ENCODE data around the gene ANAPC2. TPM values are rescaled to one million over a fixed set of nuclear protein-coding genes. Genes with fewer than 3 reads are reported as not detected.
A peak's percentile ranks its signal among the peaks of the same experiment; 100 is the strongest.

The ANAPC2 gene, protein sequence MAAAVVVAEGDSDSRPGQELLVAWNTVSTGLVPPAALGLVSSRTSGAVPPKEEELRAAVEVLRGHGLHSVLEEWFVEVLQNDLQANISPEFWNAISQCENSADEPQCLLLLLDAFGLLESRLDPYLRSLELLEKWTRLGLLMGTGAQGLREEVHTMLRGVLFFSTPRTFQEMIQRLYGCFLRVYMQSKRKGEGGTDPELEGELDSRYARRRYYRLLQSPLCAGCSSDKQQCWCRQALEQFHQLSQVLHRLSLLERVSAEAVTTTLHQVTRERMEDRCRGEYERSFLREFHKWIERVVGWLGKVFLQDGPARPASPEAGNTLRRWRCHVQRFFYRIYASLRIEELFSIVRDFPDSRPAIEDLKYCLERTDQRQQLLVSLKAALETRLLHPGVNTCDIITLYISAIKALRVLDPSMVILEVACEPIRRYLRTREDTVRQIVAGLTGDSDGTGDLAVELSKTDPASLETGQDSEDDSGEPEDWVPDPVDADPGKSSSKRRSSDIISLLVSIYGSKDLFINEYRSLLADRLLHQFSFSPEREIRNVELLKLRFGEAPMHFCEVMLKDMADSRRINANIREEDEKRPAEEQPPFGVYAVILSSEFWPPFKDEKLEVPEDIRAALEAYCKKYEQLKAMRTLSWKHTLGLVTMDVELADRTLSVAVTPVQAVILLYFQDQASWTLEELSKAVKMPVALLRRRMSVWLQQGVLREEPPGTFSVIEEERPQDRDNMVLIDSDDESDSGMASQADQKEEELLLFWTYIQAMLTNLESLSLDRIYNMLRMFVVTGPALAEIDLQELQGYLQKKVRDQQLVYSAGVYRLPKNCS
- total RNA-seq, result 10 to 100 TPM; 24.8 to 99.8 (median 54.9) TPM

DNA sequence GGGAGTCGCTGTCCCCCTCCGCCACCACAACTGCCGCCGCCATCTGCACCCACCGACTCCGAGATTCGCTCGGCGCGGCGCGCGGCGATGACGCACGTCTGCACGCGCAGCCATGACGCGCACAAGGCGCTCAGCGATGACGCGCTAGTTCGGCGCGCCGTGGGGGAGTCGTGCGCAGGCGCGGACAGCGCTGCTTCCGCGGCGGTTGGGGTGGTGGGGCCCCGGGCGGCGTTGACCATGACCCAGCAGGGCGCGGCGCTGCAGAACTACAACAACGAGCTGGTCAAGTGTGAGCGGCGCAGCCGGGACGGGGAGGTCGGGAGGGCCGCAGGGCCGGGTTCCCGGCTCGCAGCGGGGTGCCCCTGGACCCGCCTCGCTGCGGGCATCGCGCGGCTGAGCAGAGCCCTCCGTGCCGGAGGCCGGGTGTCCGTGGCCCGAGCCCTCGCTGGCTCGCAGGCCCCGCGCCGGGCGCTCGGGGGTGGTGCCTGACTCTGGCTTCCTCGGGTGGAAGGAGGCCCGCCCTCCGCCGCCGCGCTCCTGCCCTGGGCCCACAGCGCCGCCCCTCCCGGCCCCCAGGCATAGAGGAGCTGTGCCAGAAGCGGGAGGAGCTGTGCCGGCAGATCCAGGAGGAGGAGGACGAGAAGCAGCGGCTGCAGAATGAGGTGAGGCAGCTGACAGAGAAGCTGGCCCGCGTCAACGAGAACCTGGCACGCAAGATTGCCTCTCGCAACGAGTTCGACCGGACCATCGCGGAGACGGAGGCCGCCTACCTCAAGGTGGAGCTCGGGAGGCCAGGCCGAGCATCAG is at the start of gene ANAPC2, which contains the start of gene SSNA1:
TSS of gene ANAPC2 (minus strand) at position 71 of the 807 bp plus-strand sequence. CDS start at position 43, 28 bp downstream.
TSS of gene SSNA1 (plus strand) at position 187 of the 807 bp plus-strand sequence. CDS start at position 238, 51 bp downstream.
- Histone ChIP-seq H3K4me1 (peaks cover 45% of the 10 kb centered on the region), H3K27ac (peak within 1 kb of the TSS; percentile 97), H3K9me3 (no peaks in the 10 kb centered on the region), H3K36me3 (peaks cover 52% of the 10 kb centered on the region), H3K27me3 (no peaks in the 10 kb centered on the region), H3K4me3 (peak within 1 kb of the TSS; percentile 94)
- TF ChIP-seq EP300 (IDR thresholded peaks at IDR 0.05) (no peak), POLR2AphosphoS5 (IDR thresholded peaks at IDR 0.05) (peak; percentile 92 to 99 (median 99)), POLR2A (IDR thresholded peaks at IDR 0.05) (peak in 1 of 2 donors; percentile 83)
- TF ChIP-seq, protein P1, sequence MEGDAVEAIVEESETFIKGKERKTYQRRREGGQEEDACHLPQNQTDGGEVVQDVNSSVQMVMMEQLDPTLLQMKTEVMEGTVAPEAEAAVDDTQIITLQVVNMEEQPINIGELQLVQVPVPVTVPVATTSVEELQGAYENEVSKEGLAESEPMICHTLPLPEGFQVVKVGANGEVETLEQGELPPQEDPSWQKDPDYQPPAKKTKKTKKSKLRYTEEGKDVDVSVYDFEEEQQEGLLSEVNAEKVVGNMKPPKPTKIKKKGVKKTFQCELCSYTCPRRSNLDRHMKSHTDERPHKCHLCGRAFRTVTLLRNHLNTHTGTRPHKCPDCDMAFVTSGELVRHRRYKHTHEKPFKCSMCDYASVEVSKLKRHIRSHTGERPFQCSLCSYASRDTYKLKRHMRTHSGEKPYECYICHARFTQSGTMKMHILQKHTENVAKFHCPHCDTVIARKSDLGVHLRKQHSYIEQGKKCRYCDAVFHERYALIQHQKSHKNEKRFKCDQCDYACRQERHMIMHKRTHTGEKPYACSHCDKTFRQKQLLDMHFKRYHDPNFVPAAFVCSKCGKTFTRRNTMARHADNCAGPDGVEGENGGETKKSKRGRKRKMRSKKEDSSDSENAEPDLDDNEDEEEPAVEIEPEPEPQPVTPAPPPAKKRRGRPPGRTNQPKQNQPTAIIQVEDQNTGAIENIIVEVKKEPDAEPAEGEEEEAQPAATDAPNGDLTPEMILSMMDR (IDR thresholded peaks at IDR 0.05), result peak in 1 of 2 donors; percentile 42
- peak; percentile 94 to 95 for DNase-seq (ENCODE audit: low spot score in 2 of 2)
- under 1% methylated on average over 31 of the region's 98 CpGs for WGBS

DNA sequence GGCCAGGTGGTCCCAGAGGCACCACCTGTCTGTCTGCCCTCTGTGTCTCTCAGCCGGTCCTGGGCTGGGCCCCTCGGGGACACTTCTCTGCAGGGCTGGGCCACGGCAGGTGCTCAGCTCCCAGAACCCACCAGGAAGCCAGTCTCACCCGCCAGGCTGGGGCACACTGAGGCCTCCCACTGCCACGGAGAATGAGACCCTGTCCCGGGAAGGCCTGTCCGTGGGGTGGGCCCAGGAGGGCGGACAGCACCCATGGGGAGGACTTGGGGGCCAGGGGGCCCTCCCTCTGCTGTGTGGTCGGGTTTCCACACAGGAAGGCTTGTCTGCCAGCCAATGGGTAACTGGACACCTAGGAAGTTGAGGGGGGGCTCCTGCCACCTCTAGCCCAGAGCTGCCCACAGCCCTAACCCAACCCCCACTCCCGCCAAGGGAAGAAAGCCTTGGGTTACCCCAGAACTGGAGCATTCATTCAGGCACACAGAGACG is 48.6 kb upstream of the ANAPC2 start:
- peaks cover 48% of the 10 kb centered on the region for H3K4me1 ChIP-seq
- WGBS, result 32% methylated on average over 9 of the region's 11 CpGs
- peak overlapping the region; percentile 24 for H3K4me3 ChIP-seq
- H3K27me3 ChIP-seq, result peaks cover 41% of the 10 kb centered on the region
- peaks cover under 1% of the 10 kb centered on the region for H3K36me3 ChIP-seq
- H3K27ac ChIP-seq, result peak overlapping the region; percentile 78
- H3K9me3 ChIP-seq, result no peaks in the 10 kb centered on the region
- no peak for DNase-seq (ENCODE audit: low spot score in 2 of 2)
- TF ChIP-seq EP300 (IDR thresholded peaks at IDR 0.05) (no peak), POLR2AphosphoS5 (IDR thresholded peaks at IDR 0.05) (no peak), POLR2A (IDR thresholded peaks at IDR 0.05) (no peak)
- TF ChIP-seq, protein P1 (IDR thresholded peaks at IDR 0.05), result no peak

DNA sequence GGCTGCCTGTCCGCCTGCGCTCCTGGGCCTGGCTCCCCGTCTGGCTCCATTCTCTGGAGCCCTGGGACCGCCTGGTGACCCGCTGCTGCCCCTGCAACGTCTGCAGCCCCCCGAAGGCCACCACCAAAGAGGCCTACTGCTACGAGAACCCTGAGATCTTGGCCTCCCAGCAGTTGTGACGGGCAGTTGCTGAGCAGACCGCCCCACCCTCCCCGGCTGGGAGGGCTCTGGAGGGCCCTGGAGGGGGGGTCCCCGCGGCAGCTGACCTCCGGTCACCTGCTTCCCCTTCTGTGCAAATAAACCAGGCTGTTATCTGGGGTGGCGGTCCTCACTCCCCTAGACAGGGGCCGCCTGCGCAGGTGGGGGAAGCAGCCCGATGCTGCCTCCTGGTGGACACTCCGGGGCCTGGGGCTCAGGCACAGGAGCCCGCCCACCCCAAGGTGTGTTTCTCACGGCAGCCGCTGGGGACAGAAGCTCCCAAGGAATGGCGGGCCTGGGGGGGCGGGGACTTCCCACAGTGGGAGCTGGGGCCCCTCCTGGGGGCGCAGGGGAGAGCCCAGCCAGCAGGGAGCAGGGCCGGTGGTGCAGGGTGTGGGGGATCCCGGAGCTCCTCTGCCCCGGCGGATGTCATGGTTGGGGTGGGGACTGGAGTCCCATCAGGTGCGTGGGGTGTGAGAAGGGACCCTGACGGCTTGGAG is 48.0 kb upstream of the ANAPC2 start:
- Histone ChIP-seq H3K27ac (peak overlapping the region; percentile 78), H3K27me3 (peaks cover 47% of the 10 kb centered on the region), H3K4me1 (peaks cover 45% of the 10 kb centered on the region), H3K4me3 (peak overlapping the region; percentile 24), H3K9me3 (no peaks in the 10 kb centered on the region), H3K36me3 (no peaks in the 10 kb centered on the region)
- WGBS, result 21% methylated on average over 14 of the region's 31 CpGs
- DNase-seq (ENCODE audit: low spot score in 2 of 2), result peak; percentile 93 to 94
- no peak for TF ChIP-seq POLR2A (IDR thresholded peaks at IDR 0.05)
- no peak for TF ChIP-seq POLR2AphosphoS5 (IDR thresholded peaks at IDR 0.05)
- no peak for TF ChIP-seq EP300 (IDR thresholded peaks at IDR 0.05)
- TF ChIP-seq, protein P1 (IDR thresholded peaks at IDR 0.05), result peak; percentile 96 to 100

DNA sequence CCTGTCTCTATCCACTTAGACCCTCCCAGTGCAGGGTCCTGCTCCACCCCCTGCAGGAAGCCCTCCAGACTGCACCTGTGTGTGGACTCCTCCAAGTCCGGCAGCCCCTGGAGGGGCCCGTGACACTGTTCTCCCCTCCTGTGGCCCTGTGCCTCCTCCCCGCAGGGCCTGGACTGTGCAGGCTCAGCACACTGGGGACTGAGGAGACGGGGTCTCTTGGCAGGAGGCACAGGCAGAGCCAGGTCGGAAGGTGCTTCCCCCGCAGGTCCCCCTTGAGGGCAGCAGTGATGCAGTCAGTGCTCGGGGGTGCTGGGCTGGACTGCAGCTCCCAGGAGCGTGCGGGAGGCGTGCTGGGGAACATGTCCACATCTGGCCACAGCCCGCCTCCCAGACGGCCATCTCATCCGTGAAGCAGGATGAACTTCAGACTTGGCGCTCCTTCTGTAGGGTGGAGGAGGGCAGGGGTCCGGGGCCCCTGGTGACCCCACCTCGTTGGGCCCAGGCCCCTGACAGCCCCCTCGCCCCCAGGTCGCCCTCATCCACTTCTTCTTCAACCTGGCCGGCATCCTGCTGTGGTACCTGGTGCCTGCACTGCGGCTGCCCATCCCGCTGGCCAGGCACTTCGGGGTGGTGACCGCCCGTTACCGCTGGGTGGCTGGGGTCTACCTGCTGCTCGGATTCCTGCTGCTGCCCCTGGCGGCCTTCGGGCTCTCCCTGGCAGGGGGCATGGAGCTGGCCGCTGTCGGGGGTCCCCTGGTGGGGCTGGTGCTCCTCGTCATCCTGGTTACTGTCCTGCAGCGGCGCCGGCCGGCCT is 47.3 kb upstream of the ANAPC2 start:
- H3K4me3 ChIP-seq, result peak overlapping the region; percentile 2
- H3K4me1 ChIP-seq, result peaks cover 45% of the 10 kb centered on the region
- no peaks in the 10 kb centered on the region for H3K9me3 ChIP-seq
- H3K27ac ChIP-seq, result no peak overlapping the region
- TF ChIP-seq POLR2AphosphoS5 (IDR thresholded peaks at IDR 0.05), result no peak
- TF ChIP-seq, protein P1 (IDR thresholded peaks at IDR 0.05), result no peak
- TF ChIP-seq EP300 (IDR thresholded peaks at IDR 0.05), result no peak
- TF ChIP-seq POLR2A (IDR thresholded peaks at IDR 0.05), result no peak
- peaks cover 54% of the 10 kb centered on the region for H3K27me3 ChIP-seq
- no peaks in the 10 kb centered on the region for H3K36me3 ChIP-seq
- DNase-seq (ENCODE audit: low spot score in 2 of 2), result no peak
- 62% methylated on average over 12 of the region's 35 CpGs for WGBS

All from suprapubic skin (tissue), 4 donors.